ENCODE data around the gene QRICH1.

QRICH1 gene

DNA sequence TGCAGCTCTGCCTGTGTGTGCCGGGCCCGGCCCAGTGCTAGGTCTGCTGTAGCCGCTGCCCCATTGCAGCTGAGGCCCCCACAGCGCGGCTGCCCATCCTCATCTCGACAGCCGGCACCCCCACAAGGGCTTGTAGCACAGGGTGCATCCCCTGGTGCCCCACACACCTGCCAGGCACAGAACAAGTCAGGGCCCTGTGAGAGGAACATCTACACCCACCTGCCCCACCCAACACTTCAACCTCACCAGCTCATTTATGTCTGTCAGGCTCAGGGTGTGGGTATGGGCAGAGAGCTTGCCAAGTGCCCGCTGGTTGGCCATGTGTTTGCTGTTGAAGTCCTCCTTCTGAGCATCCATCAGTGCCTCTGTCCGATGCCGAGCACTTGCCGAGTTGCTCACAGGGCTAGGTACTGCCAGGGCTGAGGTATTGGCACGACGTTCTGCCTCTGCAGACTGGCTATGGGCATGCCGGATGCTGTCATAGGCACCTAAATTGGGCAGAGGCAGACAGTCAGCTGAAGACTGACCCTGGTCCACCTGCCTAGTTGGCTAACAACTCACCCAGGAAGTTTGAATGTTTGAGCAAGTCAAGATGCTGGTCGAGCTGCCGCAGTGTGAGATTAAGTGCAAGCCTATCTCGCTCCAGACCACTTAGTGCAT, 29.1 kb upstream of the QRICH1 start:
- H3K4me3 ChIP-seq (ENCODE audit: low read depth, low read length): no peak overlapping the region
- no peak for TF ChIP-seq CTCF (IDR thresholded peaks at IDR 0.05; ENCODE audit: control insufficient read depth, extremely low read depth, insufficient read depth)
- no peak for DNase-seq (ENCODE audit: low read depth)

DNA sequence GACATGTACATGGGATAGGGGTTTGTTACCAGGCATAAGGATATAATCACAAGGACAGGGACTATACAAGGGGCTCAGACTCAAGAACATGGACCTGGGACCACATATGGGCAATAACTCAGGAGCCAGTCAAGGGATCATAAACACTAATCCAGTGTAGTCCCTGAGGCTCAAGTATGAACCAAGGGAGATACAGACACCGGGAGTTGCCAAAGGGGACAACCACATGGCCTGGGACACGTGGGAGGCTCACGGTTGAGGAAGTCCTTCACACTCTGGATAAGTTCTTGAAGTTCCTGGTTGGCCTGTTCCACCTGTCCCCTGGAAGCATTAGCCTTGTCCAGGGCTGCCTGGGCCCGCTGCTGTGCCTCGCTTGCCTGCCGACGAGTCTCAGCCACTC, 28.6 kb upstream of the QRICH1 start:
- TF ChIP-seq CTCF (IDR thresholded peaks at IDR 0.05; ENCODE audit: control insufficient read depth, extremely low read depth, insufficient read depth): no peak
- no peak for DNase-seq (ENCODE audit: low read depth)
- no peak overlapping the region for H3K4me3 ChIP-seq (ENCODE audit: low read depth, low read length)

- no peak for TF ChIP-seq CTCF (IDR thresholded peaks at IDR 0.05; ENCODE audit: control insufficient read depth, extremely low read depth, insufficient read depth)
- no peak for DNase-seq (ENCODE audit: low read depth)
- no peak overlapping the region for H3K4me3 ChIP-seq (ENCODE audit: low read depth, low read length)
Measured at GRCh38 chr3:49122022-49122421, 28.2 kb upstream of the QRICH1 start.

- no peak for DNase-seq (ENCODE audit: low read depth)
- peak overlapping the region; percentile 91 for H3K4me3 ChIP-seq (ENCODE audit: low read depth, low read length)
- TF ChIP-seq CTCF (IDR thresholded peaks at IDR 0.05; ENCODE audit: control insufficient read depth, extremely low read depth, insufficient read depth): no peak
Measured at GRCh38 chr3:49121132-49121736, 27.4 kb upstream of the QRICH1 start.

- H3K4me3 ChIP-seq (ENCODE audit: low read depth, low read length): peak within 1 kb of the TSS; percentile 91
- peak; percentile 78 for DNase-seq (ENCODE audit: low read depth)
- TF ChIP-seq CTCF (IDR thresholded peaks at IDR 0.05; ENCODE audit: control insufficient read depth, extremely low read depth, insufficient read depth): no peak
Measured at GRCh38 chr3:49120438-49121131, 26.7 kb upstream of the QRICH1 start, which contains the start of gene USP19. TSS of gene USP19 (minus strand) at chr3:49120823. CDS start at chr3:49119145, 1,678 bp downstream.

- peak overlapping the region; percentile 91 for H3K4me3 ChIP-seq (ENCODE audit: low read depth, low read length)
- no peak for DNase-seq (ENCODE audit: low read depth)
- TF ChIP-seq CTCF (IDR thresholded peaks at IDR 0.05; ENCODE audit: control insufficient read depth, extremely low read depth, insufficient read depth): no peak
Measured at GRCh38 chr3:49120096-49120437, 26.2 kb upstream of the QRICH1 start.

All from LNCaP clone FGC (cell line).